Neural crest cell (in vitro differentiated cells): ENCODE results near the gene CIZ1. TPM values are rescaled to one million over a fixed set of nuclear protein-coding genes. Genes with fewer than 3 reads are reported as not detected.
A peak's percentile ranks its signal among the peaks of the same experiment; 100 is the strongest.
"Not testable (repeated sequence)": the region's sequence is repeated elsewhere in the genome, so short reads cannot be mapped to it uniquely, and the experiment has no call there.

Experiments used
- DNase-seq: peaks from one replicate; pipeline ENCODE4 v3.0.0; 2021; ENCODE audit warnings: low read depth, mixed read lengths, low spot score
- H3K27ac Mint-ChIP-seq: one replicate; pipeline ENCODE4 v1.8.0; 2021; ENCODE audit warnings: mild to moderate bottlenecking, mixed read lengths; ENCODE audit not compliant: unreplicated experiment
- H3K27me3 Mint-ChIP-seq: 2 replicates; pipeline ENCODE4 v1.8.0; 2021; ENCODE audit warnings: low read depth, mild to moderate bottlenecking, mixed read lengths
- H3K36me3 Mint-ChIP-seq: 2 replicates; pipeline ENCODE4 v1.8.0; 2021; ENCODE audit warnings: low read depth, mild to moderate bottlenecking, mixed read lengths
- H3K4me1 Mint-ChIP-seq: 2 replicates; pipeline ENCODE4 v1.8.0; 2021; ENCODE audit warnings: mixed read lengths
- H3K4me3 Mint-ChIP-seq: one replicate; pipeline ENCODE4 v1.8.0; 2021; ENCODE audit warnings: mild to moderate bottlenecking, mixed read lengths
- H3K9me3 Mint-ChIP-seq: 2 replicates; pipeline ENCODE4 v1.8.0; 2021; ENCODE audit warnings: mixed read lengths
- total RNA-seq: library from RNA; stranded (reverse); gene quantifications from 2 replicates; pipeline ENCODE4 v1.2.1, GENCODE V29; 2021
- TF ChIP-seq, protein P1 (sequence below): fragments of 200-600 bp; sonication (generic); conservative IDR thresholded peaks from 2 replicates; pipeline ENCODE4 v1.5.0; 2021; ENCODE audit warnings: antibody characterized with exemption, mild to moderate bottlenecking

The CIZ1 gene
- total RNA-seq, 1 donor from 2014 or later, result 226 TPM

DNA sequence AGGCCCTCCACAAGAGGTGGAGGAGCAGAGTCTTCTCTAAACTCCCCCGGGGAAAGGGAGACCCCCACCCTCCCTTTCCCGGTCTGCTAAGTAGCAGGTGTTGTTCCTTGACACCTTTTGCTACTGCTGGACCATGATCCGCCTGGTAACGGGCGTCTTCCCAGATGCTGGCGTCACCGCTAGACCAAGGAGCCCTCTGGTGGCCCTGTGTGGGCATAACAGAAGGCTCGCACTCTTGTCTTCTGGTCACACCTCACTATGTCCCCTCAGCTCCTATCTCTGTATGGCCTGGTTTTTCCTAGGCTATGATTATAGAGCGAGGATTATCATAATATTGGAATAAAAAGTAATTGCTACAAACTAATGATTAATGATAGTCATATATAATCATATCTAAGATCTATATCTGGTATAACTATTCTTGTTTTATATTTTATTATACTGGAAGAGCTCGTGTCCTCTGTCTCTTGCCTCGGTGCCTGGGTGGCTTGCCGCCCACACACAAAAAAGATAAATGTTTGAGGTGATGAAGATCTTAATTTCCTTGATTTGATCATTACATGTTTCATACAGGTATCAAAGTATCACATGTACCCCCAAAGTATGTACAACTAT, 61.3 kb downstream of the CIZ1 start:
- H3K9me3 Mint-ChIP-seq, H3K27me3 Mint-ChIP-seq, H3K27ac Mint-ChIP-seq, H3K36me3 Mint-ChIP-seq: not testable (repeated sequence)
- DNase-seq, result peak; percentile 53
- Mint-ChIP-seq H3K4me1 (peaks cover 24% of the 10 kb centered on the region), H3K4me3 (peak overlapping the region; percentile 99)
- TF ChIP-seq, protein P1, sequence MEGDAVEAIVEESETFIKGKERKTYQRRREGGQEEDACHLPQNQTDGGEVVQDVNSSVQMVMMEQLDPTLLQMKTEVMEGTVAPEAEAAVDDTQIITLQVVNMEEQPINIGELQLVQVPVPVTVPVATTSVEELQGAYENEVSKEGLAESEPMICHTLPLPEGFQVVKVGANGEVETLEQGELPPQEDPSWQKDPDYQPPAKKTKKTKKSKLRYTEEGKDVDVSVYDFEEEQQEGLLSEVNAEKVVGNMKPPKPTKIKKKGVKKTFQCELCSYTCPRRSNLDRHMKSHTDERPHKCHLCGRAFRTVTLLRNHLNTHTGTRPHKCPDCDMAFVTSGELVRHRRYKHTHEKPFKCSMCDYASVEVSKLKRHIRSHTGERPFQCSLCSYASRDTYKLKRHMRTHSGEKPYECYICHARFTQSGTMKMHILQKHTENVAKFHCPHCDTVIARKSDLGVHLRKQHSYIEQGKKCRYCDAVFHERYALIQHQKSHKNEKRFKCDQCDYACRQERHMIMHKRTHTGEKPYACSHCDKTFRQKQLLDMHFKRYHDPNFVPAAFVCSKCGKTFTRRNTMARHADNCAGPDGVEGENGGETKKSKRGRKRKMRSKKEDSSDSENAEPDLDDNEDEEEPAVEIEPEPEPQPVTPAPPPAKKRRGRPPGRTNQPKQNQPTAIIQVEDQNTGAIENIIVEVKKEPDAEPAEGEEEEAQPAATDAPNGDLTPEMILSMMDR, result peak; percentile 61

DNA sequence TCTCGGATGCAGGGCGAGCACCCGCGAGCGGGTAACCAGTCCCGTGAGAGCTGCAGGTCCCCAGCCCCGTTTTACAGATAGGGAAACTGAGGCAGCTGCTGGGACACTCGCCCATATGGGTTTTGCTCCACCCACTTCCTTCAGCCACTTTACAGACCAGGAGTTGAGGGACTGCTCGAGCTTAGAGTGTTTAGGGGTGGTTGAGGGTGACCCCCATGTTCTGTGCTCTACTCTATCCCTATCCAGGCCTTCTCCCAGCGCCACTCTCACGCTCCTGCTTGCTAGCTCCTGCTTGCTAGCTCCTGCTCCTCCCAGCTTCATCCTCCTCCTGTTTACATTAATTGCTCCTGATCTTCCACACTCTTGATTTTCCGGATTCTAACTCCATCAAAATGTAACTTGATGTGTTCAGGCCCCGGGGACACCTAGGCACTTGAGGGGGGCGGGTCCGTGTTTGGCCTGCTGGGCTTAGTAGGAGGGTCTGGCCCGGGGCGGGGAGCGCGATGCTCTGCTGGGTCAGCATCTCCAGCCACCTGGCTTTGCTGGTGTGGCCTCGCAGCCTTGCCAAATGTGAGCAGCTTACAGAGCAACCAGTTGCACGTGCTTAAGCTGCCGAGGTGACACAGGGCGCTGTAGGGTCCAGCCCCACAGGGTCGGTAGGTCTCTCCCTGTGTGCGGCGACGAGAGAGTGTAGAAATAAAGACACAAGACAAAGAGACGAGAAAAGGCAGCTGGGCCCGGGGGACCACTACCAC, 62.4 kb downstream of the CIZ1 start:
- H3K9me3 Mint-ChIP-seq, result peaks cover 4% of the 10 kb centered on the region
- H3K4me1 Mint-ChIP-seq, result peaks cover 25% of the 10 kb centered on the region
- peak overlapping the region; percentile 87 for H3K27ac Mint-ChIP-seq
- no peak for DNase-seq
- peaks cover 9% of the 10 kb centered on the region for H3K27me3 Mint-ChIP-seq
- H3K4me3 Mint-ChIP-seq, result peak overlapping the region; percentile 99
- TF ChIP-seq, protein P1, result no peak
- H3K36me3 Mint-ChIP-seq, result peaks cover 6% of the 10 kb centered on the region

DNA sequence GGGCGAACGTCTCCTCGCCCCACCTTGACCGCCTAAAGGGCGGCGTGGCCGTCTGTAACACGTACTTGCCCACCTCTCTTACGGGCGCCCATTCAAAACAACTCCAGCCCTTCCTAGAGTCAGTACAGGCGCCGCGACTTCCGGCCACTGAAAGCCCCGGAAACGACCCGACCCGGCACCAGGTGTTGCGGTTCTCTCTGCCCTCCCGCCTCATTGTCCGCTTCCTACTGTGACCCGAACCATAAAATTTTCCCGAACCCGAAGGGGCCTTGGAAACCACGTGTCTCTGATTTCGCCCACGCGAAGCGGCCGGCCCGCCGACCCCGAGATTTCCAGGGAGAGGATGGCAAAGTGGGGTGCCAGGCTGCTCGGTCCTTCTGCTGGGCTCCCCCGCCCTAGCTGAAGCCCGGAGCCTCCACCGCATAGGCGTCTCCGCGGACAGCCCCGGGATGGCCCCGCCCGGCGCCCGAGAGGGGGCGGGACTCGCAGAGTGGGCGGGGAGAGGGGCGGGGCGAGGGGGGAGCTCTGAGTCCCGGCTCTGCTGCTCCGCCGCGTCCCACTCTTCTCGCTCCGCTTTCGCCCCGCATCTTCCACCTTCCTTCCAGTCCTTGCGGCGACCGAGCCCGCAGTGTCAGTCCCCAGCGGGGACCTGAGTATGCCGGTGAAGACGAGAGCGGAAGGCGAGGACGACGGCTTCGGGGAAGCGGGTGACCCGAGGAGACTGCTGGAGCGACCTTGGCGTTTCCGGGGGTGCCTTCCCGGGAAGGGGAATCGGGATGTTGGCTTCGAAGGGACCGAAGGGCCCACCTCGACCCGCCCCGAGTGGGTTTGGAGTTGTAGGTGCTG, 63.2 kb downstream of the CIZ1 start:
- peaks cover 7% of the 10 kb centered on the region for H3K27me3 Mint-ChIP-seq
- peak overlapping the region; percentile 99 for H3K27ac Mint-ChIP-seq
- H3K36me3 Mint-ChIP-seq, result peaks cover 6% of the 10 kb centered on the region
- H3K4me3 Mint-ChIP-seq, result peak overlapping the region; percentile 99
- peak; percentile 76 for DNase-seq
- TF ChIP-seq, protein P1, result no peak
- H3K4me1 Mint-ChIP-seq, result peaks cover 25% of the 10 kb centered on the region
- peaks cover 4% of the 10 kb centered on the region for H3K9me3 Mint-ChIP-seq

DNA sequence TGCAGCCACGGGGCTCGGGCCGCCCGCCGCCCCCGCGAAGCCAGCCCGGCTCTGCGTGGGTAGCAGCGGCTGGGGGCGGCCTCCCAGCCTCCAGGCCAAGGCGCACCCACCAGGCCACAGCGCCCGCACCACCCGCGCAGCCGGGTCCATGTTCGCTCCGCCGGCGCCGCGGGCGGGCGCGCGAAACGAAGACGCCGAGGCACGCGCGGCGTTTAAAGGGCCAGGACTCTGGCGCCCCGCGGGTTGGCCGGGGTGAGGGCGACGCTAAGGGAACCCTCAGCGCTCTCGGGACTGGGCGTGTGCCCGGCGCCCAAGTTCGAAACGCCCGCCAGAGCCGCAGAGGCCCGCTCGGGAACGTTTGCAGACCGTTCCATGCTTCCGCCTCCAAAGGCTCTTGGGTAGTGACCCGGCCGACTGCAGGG, 63.8 kb downstream of the CIZ1 start, which contains the start of gene PTGES2:
Gene PTGES2 (minus strand): TSS at position 162 of the 422 bp plus-strand sequence. CDS start 12 bp downstream, at position 150.
- TF ChIP-seq, protein P1, result no peak
- peak; percentile 69 for DNase-seq
- peak within 1 kb of the TSS; percentile 99 for H3K27ac Mint-ChIP-seq
- peaks cover 4% of the 10 kb centered on the region for H3K9me3 Mint-ChIP-seq
- peaks cover 6% of the 10 kb centered on the region for H3K36me3 Mint-ChIP-seq
- H3K4me3 Mint-ChIP-seq, result peak within 1 kb of the TSS; percentile 99
- H3K4me1 Mint-ChIP-seq, result peaks cover 25% of the 10 kb centered on the region
- peaks cover under 1% of the 10 kb centered on the region for H3K27me3 Mint-ChIP-seq

DNA sequence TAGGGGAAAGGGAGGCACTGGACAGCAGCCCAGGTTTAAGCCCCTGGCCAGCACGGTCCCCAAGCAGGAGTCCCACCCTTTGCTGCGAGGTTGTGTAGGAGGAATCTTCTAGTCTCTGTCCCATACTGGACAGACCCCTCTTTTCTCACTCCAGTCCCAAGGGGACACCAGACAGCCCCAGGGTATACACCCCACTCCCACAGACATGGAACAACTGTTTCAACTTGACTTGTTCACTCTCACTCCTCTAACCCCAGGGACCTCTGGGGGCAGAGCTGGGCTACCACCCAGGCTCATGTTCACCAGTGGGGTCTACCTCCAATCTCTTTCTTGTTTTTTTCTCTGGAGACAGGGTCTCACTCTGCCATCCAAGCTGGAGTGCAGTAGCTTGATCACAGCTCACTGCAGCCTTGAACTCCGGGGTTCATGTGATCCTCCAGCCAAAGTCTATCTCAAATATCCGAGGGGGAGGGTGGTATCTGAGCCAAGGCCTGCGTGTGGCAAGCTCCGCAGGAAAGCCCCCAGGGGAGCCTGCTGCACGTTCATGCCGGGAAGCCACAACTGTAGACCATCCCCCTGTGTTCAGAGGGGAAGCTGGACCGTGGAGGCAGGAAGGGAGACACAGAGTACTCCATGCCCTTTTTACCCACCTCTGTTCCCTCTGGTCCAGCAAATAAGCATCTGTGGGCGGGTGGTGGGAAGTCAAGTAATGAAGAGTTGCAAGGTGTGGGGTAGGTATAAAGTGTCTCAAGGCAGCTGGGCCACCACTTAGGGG, 65.6 kb downstream of the CIZ1 start:
- Mint-ChIP-seq H3K27ac (peak overlapping the region; percentile 35), H3K4me1 (peaks cover 25% of the 10 kb centered on the region), H3K4me3 (peak overlapping the region; percentile 88), H3K27me3 (no peaks in the 10 kb centered on the region), H3K9me3 (peaks cover 4% of the 10 kb centered on the region), H3K36me3 (peaks cover 6% of the 10 kb centered on the region)
- TF ChIP-seq, protein P1, result no peak
- DNase-seq, result no peak
